ENCODE data around the gene SLC15A1.
"Not testable (repeated sequence)": the region's sequence is repeated elsewhere in the genome, so short reads cannot be mapped to it uniquely, and the experiment has no call there.

Gene SLC15A1

GRCh38 chr13:98652721-98653462 lies 99.6 kb downstream of the SLC15A1 start:
- no peaks in the 10 kb centered on the region for H3K9me3 ChIP-seq (ENCODE audit: insufficient read depth, low read depth, low read length)
- no peak overlapping the region for H3K4me3 ChIP-seq (ENCODE audit: low read length)
- H3K36me3 ChIP-seq (ENCODE audit: insufficient read depth, low read length), result no peaks in the 10 kb centered on the region
- H3K4me1 ChIP-seq (ENCODE audit: insufficient read depth, low read length), result no peaks in the 10 kb centered on the region
- H3K27me3 ChIP-seq (ENCODE audit: insufficient read depth, low read length), result no peaks in the 10 kb centered on the region
- 60% methylated on average over 4 of the region's 4 CpGs for WGBS
- H3K9ac ChIP-seq (ENCODE audit: low read depth, low read length), result no peak overlapping the region
- H3K27ac ChIP-seq (ENCODE audit: low read depth, low read length), result no peak overlapping the region

- Histone ChIP-seq H3K4me1 (ENCODE audit: insufficient read depth, low read length) (no peaks in the 10 kb centered on the region), H3K27ac (ENCODE audit: low read depth, low read length) (no peak overlapping the region), H3K9me3 (ENCODE audit: insufficient read depth, low read depth, low read length) (no peaks in the 10 kb centered on the region), H3K27me3 (ENCODE audit: insufficient read depth, low read length) (no peaks in the 10 kb centered on the region), H3K9ac (ENCODE audit: low read depth, low read length) (no peak overlapping the region), H3K4me3 (ENCODE audit: low read length) (no peak overlapping the region), H3K36me3 (ENCODE audit: insufficient read depth, low read length) (no peaks in the 10 kb centered on the region)
- 93% methylated on average over 2 of the region's 2 CpGs for WGBS
Observed at GRCh38 chr13:98652276-98652675, 100.2 kb downstream of the SLC15A1 start.

- Histone ChIP-seq H3K4me3 (ENCODE audit: low read length) (no peak overlapping the region), H3K9me3 (ENCODE audit: insufficient read depth, low read depth, low read length) (no peaks in the 10 kb centered on the region), H3K27ac (ENCODE audit: low read depth, low read length) (no peak overlapping the region), H3K27me3 (ENCODE audit: insufficient read depth, low read length) (no peaks in the 10 kb centered on the region), H3K9ac (ENCODE audit: low read depth, low read length) (no peak overlapping the region), H3K4me1 (ENCODE audit: insufficient read depth, low read length) (no peaks in the 10 kb centered on the region), H3K36me3 (ENCODE audit: insufficient read depth, low read length) (no peaks in the 10 kb centered on the region)
- 94% methylated on average over 6 of the region's 6 CpGs for WGBS
Observed at GRCh38 chr13:98651744-98652143, 100.7 kb downstream of the SLC15A1 start.

GRCh38 chr13:98650396-98651107 lies 101.9 kb downstream of the SLC15A1 start:
- no peak overlapping the region for H3K9ac ChIP-seq (ENCODE audit: low read depth, low read length)
- H3K9me3 ChIP-seq (ENCODE audit: insufficient read depth, low read depth, low read length), result no peaks in the 10 kb centered on the region
- WGBS, result 93% methylated on average over 12 of the region's 12 CpGs
- H3K36me3 ChIP-seq (ENCODE audit: insufficient read depth, low read length), result no peaks in the 10 kb centered on the region
- H3K27me3 ChIP-seq (ENCODE audit: insufficient read depth, low read length), result no peaks in the 10 kb centered on the region
- H3K4me3 ChIP-seq (ENCODE audit: low read length), result no peak overlapping the region
- no peak overlapping the region for H3K27ac ChIP-seq (ENCODE audit: low read depth, low read length)
- H3K4me1 ChIP-seq (ENCODE audit: insufficient read depth, low read length), result no peaks in the 10 kb centered on the region

GRCh38 chr13:98649861-98650260 lies 102.6 kb downstream of the SLC15A1 start:
- Histone ChIP-seq H3K27ac (ENCODE audit: low read depth, low read length) (no peak overlapping the region), H3K36me3 (ENCODE audit: insufficient read depth, low read length) (no peaks in the 10 kb centered on the region), H3K4me1 (ENCODE audit: insufficient read depth, low read length) (no peaks in the 10 kb centered on the region), H3K27me3 (ENCODE audit: insufficient read depth, low read length) (no peaks in the 10 kb centered on the region), H3K9ac (ENCODE audit: low read depth, low read length) (no peak overlapping the region), H3K9me3 (ENCODE audit: insufficient read depth, low read depth, low read length) (no peaks in the 10 kb centered on the region), H3K4me3 (ENCODE audit: low read length) (no peak overlapping the region)
- 89% methylated on average over 7 of the region's 7 CpGs for WGBS

GRCh38 chr13:98648686-98649085 lies 103.8 kb downstream of the SLC15A1 start:
- no peaks in the 10 kb centered on the region for H3K36me3 ChIP-seq (ENCODE audit: insufficient read depth, low read length)
- 88% methylated on average over 2 of the region's 3 CpGs for WGBS

GRCh38 chr13:98648141-98648540 lies 104.3 kb downstream of the SLC15A1 start:
- WGBS, result 100% methylated on average over 2 of the region's 2 CpGs
- Histone ChIP-seq H3K4me1 (ENCODE audit: insufficient read depth, low read length) (no peaks in the 10 kb centered on the region), H3K9me3 (ENCODE audit: insufficient read depth, low read depth, low read length) (no peaks in the 10 kb centered on the region), H3K9ac (ENCODE audit: low read depth, low read length) (no peak overlapping the region), H3K36me3 (ENCODE audit: insufficient read depth, low read length) (no peaks in the 10 kb centered on the region), H3K27me3 (ENCODE audit: insufficient read depth, low read length) (no peaks in the 10 kb centered on the region), H3K27ac (ENCODE audit: low read depth, low read length) (no peak overlapping the region), H3K4me3 (ENCODE audit: low read length) (no peak overlapping the region)

More at GRCh38 chr13:98648686-98649085, 103.8 kb downstream of the SLC15A1 start:
- Histone ChIP-seq H3K27me3 (ENCODE audit: insufficient read depth, low read length) (no peaks in the 10 kb centered on the region), H3K9me3 (ENCODE audit: insufficient read depth, low read depth, low read length) (no peaks in the 10 kb centered on the region), H3K27ac (ENCODE audit: low read depth, low read length) (no peak overlapping the region), H3K4me3 (ENCODE audit: low read length) (no peak overlapping the region), H3K9ac (ENCODE audit: low read depth, low read length) (no peak overlapping the region), H3K4me1 (ENCODE audit: insufficient read depth, low read length) (no peaks in the 10 kb centered on the region)

- Histone ChIP-seq H3K9ac (ENCODE audit: low read depth, low read length) (no peak overlapping the region), H3K36me3 (ENCODE audit: insufficient read depth, low read length) (no peaks in the 10 kb centered on the region), H3K27ac (ENCODE audit: low read depth, low read length) (no peak overlapping the region), H3K4me3 (ENCODE audit: low read length) (no peak overlapping the region), H3K4me1 (ENCODE audit: insufficient read depth, low read length) (no peaks in the 10 kb centered on the region), H3K9me3 (ENCODE audit: insufficient read depth, low read depth, low read length) (no peaks in the 10 kb centered on the region), H3K27me3 (ENCODE audit: insufficient read depth, low read length) (no peaks in the 10 kb centered on the region)
- 80% methylated on average over 1 of the region's 2 CpGs for WGBS
Observed at GRCh38 chr13:98647121-98647520, 105.4 kb downstream of the SLC15A1 start.

- Histone ChIP-seq H3K9ac (ENCODE audit: low read depth, low read length) (no peak overlapping the region), H3K9me3 (ENCODE audit: insufficient read depth, low read depth, low read length) (no peaks in the 10 kb centered on the region), H3K27ac (ENCODE audit: low read depth, low read length) (no peak overlapping the region), H3K4me1 (ENCODE audit: insufficient read depth, low read length) (no peaks in the 10 kb centered on the region), H3K36me3 (ENCODE audit: insufficient read depth, low read length) (no peaks in the 10 kb centered on the region), H3K27me3 (ENCODE audit: insufficient read depth, low read length) (no peaks in the 10 kb centered on the region), H3K4me3 (ENCODE audit: low read length) (no peak overlapping the region)
- no CpG with 5 or more reads among the region's 1 CpG for WGBS
Observed at GRCh38 chr13:98643479-98643878, 109.0 kb downstream of the SLC15A1 start.

- Histone ChIP-seq H3K9me3 (ENCODE audit: insufficient read depth, low read depth, low read length) (no peaks in the 10 kb centered on the region), H3K4me3 (ENCODE audit: low read length) (no peak overlapping the region), H3K9ac (ENCODE audit: low read depth, low read length) (no peak overlapping the region), H3K27ac (ENCODE audit: low read depth, low read length) (no peak overlapping the region), H3K4me1 (ENCODE audit: insufficient read depth, low read length) (no peaks in the 10 kb centered on the region), H3K27me3 (ENCODE audit: insufficient read depth, low read length) (no peaks in the 10 kb centered on the region), H3K36me3 (ENCODE audit: insufficient read depth, low read length) (no peaks in the 10 kb centered on the region)
- WGBS, result 97% methylated on average over 13 of the region's 13 CpGs
Observed at GRCh38 chr13:98641075-98641474, 111.4 kb downstream of the SLC15A1 start.

GRCh38 chr13:98639785-98640184 lies 112.7 kb downstream of the SLC15A1 start:
- not testable (repeated sequence) for H3K36me3 ChIP-seq (ENCODE audit: insufficient read depth, low read length); H3K27ac ChIP-seq (ENCODE audit: low read depth, low read length); H3K4me3 ChIP-seq (ENCODE audit: low read length); H3K27me3 ChIP-seq (ENCODE audit: insufficient read depth, low read length); H3K9me3 ChIP-seq (ENCODE audit: insufficient read depth, low read depth, low read length); H3K9ac ChIP-seq (ENCODE audit: low read depth, low read length); H3K4me1 ChIP-seq (ENCODE audit: insufficient read depth, low read length)
- WGBS, result 86% methylated on average over 4 of the region's 4 CpGs

Measured in HUES64 (cell line).